Muscle of arm (tissue), 12 donors: ENCODE measurements around the gene LBHD2. TPM values are rescaled to one million over a fixed set of nuclear protein-coding genes. Genes with fewer than 3 reads are reported as not detected.
"Not testable (repeated sequence)": the region's sequence is repeated elsewhere in the genome, so short reads cannot be mapped to it uniquely, and the experiment has no call there.

ENCODE experiments used
- DNase-seq: peaks from one replicate; pipeline ENCODE4 v3.0.0-alpha.2; 2013
- polyA plus RNA-seq, 12 donors: library from polyadenylated mRNA; unstranded; fragments of 120-200 nt; gene quantifications; one replicate each; pipeline ENCODE4 v1.2.1, GENCODE V29; 2013; ENCODE audit not compliant: insufficient read length in 12 of 12

Gene LBHD2
- polyA plus RNA-seq, 12 donors = 0.23 to 0.39 TPM; not detected in 10

- DNase-seq = not testable (repeated sequence)
Observed at GRCh38 chr14:103117499-103117898, 33.5 kb downstream of the LBHD2 start.

GRCh38 chr14:103118018-103118662, 34.1 kb downstream of the LBHD2 start:
- peak; percentile 89 for DNase-seq

GRCh38 chr14:103118663-103119404, 34.8 kb downstream of the LBHD2 start:
- no peak for DNase-seq

- DNase-seq = not testable (repeated sequence)
Observed at GRCh38 chr14:103119527-103119926, 35.5 kb downstream of the LBHD2 start.

GRCh38 chr14:103121121-103121845, 37.3 kb downstream of the LBHD2 start:
- DNase-seq = no peak

- peak; percentile 91 for DNase-seq
Observed at GRCh38 chr14:103121846-103122584, 38.0 kb downstream of the LBHD2 start.

GRCh38 chr14:103122585-103122946, 38.6 kb downstream of the LBHD2 start:
- DNase-seq = no peak

GRCh38 chr14:103122947-103123633, 39.1 kb downstream of the LBHD2 start, which contains the start of gene TNFAIP2:
TNFAIP2 (plus strand) TSS chr14:103123461; CDS start chr14:103126458, 2,997 bp downstream.
- DNase-seq = peak; percentile 75

- peak; percentile 58 for DNase-seq
Observed at GRCh38 chr14:103123634-103124500, 39.9 kb downstream of the LBHD2 start.

GRCh38 chr14:103124501-103125001, 40.5 kb downstream of the LBHD2 start:
- no peak for DNase-seq

- no peak for DNase-seq
Observed at GRCh38 chr14:103125098-103126070, 41.4 kb downstream of the LBHD2 start.

GRCh38 chr14:103126088-103126872, 42.3 kb downstream of the LBHD2 start:
- no peak for DNase-seq

- DNase-seq = no peak
Observed at GRCh38 chr14:103126873-103127304, 42.9 kb downstream of the LBHD2 start.

- no peak for DNase-seq
Observed at GRCh38 chr14:103127356-103127755, 43.3 kb downstream of the LBHD2 start.

- DNase-seq = no peak
Observed at GRCh38 chr14:103127861-103128598, 44.0 kb downstream of the LBHD2 start.

GRCh38 chr14:103128631-103129300, 44.8 kb downstream of the LBHD2 start:
- DNase-seq = no peak
